CD14-positive monocyte (primary cell): ENCODE measurements around the gene NVL. TPM values are rescaled to one million over a fixed set of nuclear protein-coding genes. Genes with fewer than 3 reads are reported as not detected.

Source experiments
- DNase-seq, 3 donors: peaks; one replicate each; pipeline ENCODE4 v3.0.0-alpha.2; 2011 to 2022
- H2AFZ ChIP-seq: 2 replicates; pipeline ENCODE4 v1.6.0; 2012; ENCODE audit warnings: mild to moderate bottlenecking, low read depth, low read length, inconsistent platforms; ENCODE audit not compliant: insufficient read depth, poor library complexity, severe bottlenecking
- H3K27ac ChIP-seq, 2 donors: 1 replicate in 1 of 2; 2 replicates in 1 of 2; pipeline ENCODE4 v1.5.1; 2012 to 2013; ENCODE audit warnings: low read length in 2 of 2, control low read depth in 1 of 2, inconsistent platforms in 1 of 2, low read depth in 1 of 2, mild to moderate bottlenecking in 1 of 2
- H3K27me3 ChIP-seq, 2 donors: one replicate each; pipeline versions ENCODE4 v1.6.0 to v1.6.1; 2011 to 2013; ENCODE audit warnings: low read length in 2 of 2; ENCODE audit not compliant: control insufficient read depth in 2 of 2, insufficient read depth in 2 of 2
- H3K36me3 ChIP-seq, 2 donors: replicated peaks in 1 of 2; 1 replicate in 1 of 2; 2 replicates in 1 of 2; pipeline versions ENCODE4 v1.5.1 to v1.6.1; 2012 to 2013; ENCODE audit warnings: low read length in 2 of 2, control low read depth in 1 of 2, inconsistent platforms in 1 of 2, mild to moderate bottlenecking in 1 of 2; ENCODE audit not compliant: insufficient read depth in 2 of 2, control insufficient read depth in 1 of 2
- H3K4me1 ChIP-seq, 2 donors: 1 replicate in 1 of 2; 2 replicates in 1 of 2; pipeline versions ENCODE4 v1.5.1 to v1.6.1; 2012 to 2013; ENCODE audit warnings: low read length in 2 of 2, control low read depth in 1 of 2, inconsistent platforms in 1 of 2, mild to moderate bottlenecking in 1 of 2, moderate library complexity in 1 of 2; ENCODE audit not compliant: insufficient read depth in 2 of 2, control insufficient read depth in 1 of 2
- H3K4me2 ChIP-seq: replicated peaks from 2 replicates; pipeline ENCODE3; 2012; ENCODE audit warnings: low read length, moderate library complexity, mild to moderate bottlenecking; ENCODE audit not compliant: poor library complexity, severe bottlenecking; ENCODE audit errors: extremely low read depth
- H3K4me3 ChIP-seq, 3 experiments: fragments of 200-600 bp in 1 of 3; sonication (generic) in 1 of 3; replicated peaks in 1 of 3; 1 replicate in 2 of 3; 2 replicates in 1 of 3; pipeline ENCODE4 v1.5.1; 2011 to 2013; ENCODE audit warnings: low read length in 3 of 3, mild to moderate bottlenecking in 3 of 3, control low read depth in 2 of 3, low read depth in 2 of 3, inconsistent platforms in 1 of 3, moderate library complexity in 1 of 3
- H3K79me2 ChIP-seq: 2 replicates; pipeline ENCODE4 v1.6.0; 2012; ENCODE audit warnings: mild to moderate bottlenecking, control low read depth, inconsistent platforms, low read length, moderate library complexity; ENCODE audit not compliant: insufficient read depth
- H3K9ac ChIP-seq: 2 replicates; pipeline ENCODE4 v1.6.0; 2017; ENCODE audit warnings: low read length, mild to moderate bottlenecking; ENCODE audit not compliant: insufficient read depth, poor library complexity, severe bottlenecking
- H3K9me3 ChIP-seq, 2 donors: replicated peaks in 1 of 2; 1 replicate in 1 of 2; 2 replicates in 1 of 2; pipeline versions ENCODE4 v1.5.1 to v1.6.1; 2012 to 2013; ENCODE audit warnings: low read length in 2 of 2, control low read depth in 1 of 2; ENCODE audit not compliant: control insufficient read depth in 1 of 2, insufficient read depth in 1 of 2
- H4K20me1 ChIP-seq: 2 replicates; pipeline ENCODE4 v1.6.0; 2012; ENCODE audit warnings: mild to moderate bottlenecking, low read length, control low read depth, moderate library complexity; ENCODE audit not compliant: insufficient read depth
- H3K27ac Mint-ChIP-seq, 7 donors: one replicate each; pipeline ENCODE4 v1.8.0; 2020; ENCODE audit warnings: mild to moderate bottlenecking in 7 of 7, mixed read lengths in 7 of 7, moderate library complexity in 6 of 7, inconsistent platforms in 2 of 7
- H3K27me3 Mint-ChIP-seq, 3 donors: one replicate each; pipeline ENCODE4 v1.8.0; 2021 to 2022; ENCODE audit warnings: low read depth in 3 of 3, mild to moderate bottlenecking in 3 of 3, mixed read lengths in 3 of 3, moderate library complexity in 3 of 3, inconsistent platforms in 1 of 3
- H3K36me3 Mint-ChIP-seq, 2 donors: one replicate each; pipeline ENCODE4 v1.8.0; 2020; ENCODE audit warnings: mixed read lengths in 2 of 2, inconsistent platforms in 1 of 2, mild to moderate bottlenecking in 1 of 2
- H3K4me1 Mint-ChIP-seq: one replicate; pipeline ENCODE4 v1.8.0; 2020; ENCODE audit warnings: mild to moderate bottlenecking, mixed read lengths
- H3K4me3 Mint-ChIP-seq, 2 donors: one replicate each; pipeline ENCODE4 v1.8.0; 2020; ENCODE audit warnings: mild to moderate bottlenecking in 2 of 2, mixed read lengths in 2 of 2, moderate library complexity in 1 of 2
- H3K9me3 Mint-ChIP-seq, 7 donors: one replicate each; pipeline ENCODE4 v1.8.0; 2020 to 2022; ENCODE audit warnings: mixed read lengths in 7 of 7, mild to moderate bottlenecking in 6 of 7, moderate library complexity in 6 of 7, inconsistent platforms in 2 of 7
- CTCF ChIP-seq: fragments of 200-600 bp; IDR thresholded peaks from one replicate; pipeline ENCODE4 v1.8.0; 2022; ENCODE audit warnings: antibody characterized with exemption, mild to moderate bottlenecking
- WGBS: methylation state at CpG from one replicate; pipeline ENCODE4 v1.1.5; 2013; ENCODE audit warnings: missing lambda C conversion rate; ENCODE audit not compliant: insufficient coverage; 5-methylcytosine and 5-hydroxymethylcytosine counted together
- intact Hi-C, 2 donors: fragments of 100-400 bp; cut with micrococcal nuclease; formaldehyde crosslinking; loops; one replicate each; pipeline versions ENCODE4 v1.15.0 to v1.15.1; 2023
- polyA plus RNA-seq, 3 donors: library from polyadenylated mRNA; depleted of rRNA in 1 of 3; unstranded in 2 of 3; stranded (reverse) in 1 of 3; fragments of 300-500 nt in 2 of 3; fragments of >200 nt in 1 of 3; fragmentation: Illumina TruSeq in 2 of 3; gene quantifications; 1 replicate in 2 of 3; 2 replicates in 1 of 3; pipeline ENCODE4 v1.2.3, GENCODE V29; 2012 to 2021

Gene NVL
- polyA plus RNA-seq, 3 donors = 8.4 to 12.6 (median 9.6) TPM

DNA sequence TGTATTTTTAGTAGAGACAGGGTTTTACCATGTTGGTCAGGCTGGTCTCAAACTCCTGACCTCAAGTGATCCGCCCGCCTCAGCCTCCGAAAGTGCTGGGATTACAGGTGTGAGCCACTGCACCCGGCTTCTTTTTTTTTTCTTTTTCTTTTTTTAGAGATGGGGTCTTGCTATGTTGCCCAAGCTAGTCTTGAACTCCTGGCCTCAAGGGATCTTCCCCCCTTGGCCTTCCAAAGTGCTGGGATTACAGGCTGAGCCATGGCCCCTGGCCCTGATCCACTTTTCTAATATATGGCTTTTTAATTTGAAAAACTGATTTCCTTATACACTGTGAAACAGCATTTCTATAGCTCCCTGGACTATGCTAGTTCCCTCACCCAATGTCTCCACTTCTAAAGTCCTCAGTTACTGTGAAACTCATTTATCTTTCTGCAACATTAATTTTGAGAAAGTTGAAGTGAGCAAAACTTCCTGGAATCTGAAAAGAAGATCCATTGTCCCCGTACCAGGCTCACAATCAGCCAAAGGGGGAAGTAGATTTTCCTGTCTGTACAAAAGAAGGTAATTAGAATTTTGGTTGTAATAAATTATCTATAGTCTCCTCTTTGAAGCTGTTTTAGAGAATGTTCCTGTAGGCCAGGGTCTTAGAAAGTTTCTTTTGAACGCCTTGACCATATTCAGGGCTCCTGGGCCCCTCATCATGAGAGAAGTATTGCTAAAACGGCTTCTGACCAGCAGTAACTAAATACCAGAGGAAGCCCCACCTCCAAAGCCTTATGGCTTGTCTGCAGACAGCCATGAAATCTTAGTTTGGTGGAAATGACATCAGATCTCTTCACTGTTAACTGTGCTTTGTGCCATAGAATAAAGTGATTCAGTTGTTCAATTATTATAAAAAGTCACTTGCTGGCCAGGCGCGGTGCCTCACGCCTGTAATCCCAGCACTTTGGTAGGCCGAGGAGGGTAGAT lies 112.0 kb downstream of the NVL start:
- peaks cover 12% of the 10 kb centered on the region for H3K4me1 Mint-ChIP-seq
- Histone ChIP-seq H2AFZ (peak overlapping the region; percentile 63), H4K20me1 (no peaks in the 10 kb centered on the region), H3K9ac (no peak overlapping the region), H3K36me3 (no peaks in the 10 kb centered on the region), H3K4me3 (no peak overlapping the region), H3K27ac (peak overlapping the region in 1 of 2 donors; percentile 27), H3K27me3 (no peaks in the 10 kb centered on the region), H3K79me2 (no peaks in the 10 kb centered on the region), H3K4me1 (peaks cover 14 to 17% of the 10 kb centered on the region in 2 donors), H3K9me3 (no peaks in the 10 kb centered on the region), H3K4me2 (no peak overlapping the region)
- H3K4me3 Mint-ChIP-seq = no peak overlapping the region
- WGBS = 72% methylated on average over 6 of the region's 11 CpGs
- H3K27ac Mint-ChIP-seq = peak overlapping the region in 4 of 7 donors; percentile 1 to 71 (median 44)
- peak in 2 of 3 donors; percentile 12 to 21 for DNase-seq
- intact Hi-C loops = loop anchor here in 1 of 2 donors (5.0 kb wide), 1 partner anchor 36 kb away; the partner anchor contains the start of gene DEGS1
- no peaks in the 10 kb centered on the region for H3K9me3 Mint-ChIP-seq
- peaks cover 0 to 2% (median 0%) of the 10 kb centered on the region in 3 donors for H3K27me3 Mint-ChIP-seq
- TF ChIP-seq CTCF = no peak
- H3K36me3 Mint-ChIP-seq = no peaks in the 10 kb centered on the region

- H3K27me3 ChIP-seq = no peaks in the 10 kb centered on the region
- Mint-ChIP-seq H3K27ac (peak overlapping the region in 1 of 7 donors; percentile 20), H3K4me1 (peaks cover 12% of the 10 kb centered on the region), H3K4me3 (no peak overlapping the region), H3K36me3 (no peaks in the 10 kb centered on the region), H3K27me3 (peaks cover 0 to 2% (median 0%) of the 10 kb centered on the region in 3 donors), H3K9me3 (no peaks in the 10 kb centered on the region)
- intact Hi-C loops = loop anchor here in 1 of 2 donors (5.0 kb wide), 1 partner anchor 34 kb away; the partner anchor contains the start of gene DEGS1
- H3K4me2 ChIP-seq = no peak overlapping the region
- no peak overlapping the region for H3K27ac ChIP-seq
- H3K79me2 ChIP-seq = no peaks in the 10 kb centered on the region
- no peak overlapping the region for H3K4me3 ChIP-seq
- no peaks in the 10 kb centered on the region for H4K20me1 ChIP-seq
- peaks cover 14 to 17% of the 10 kb centered on the region in 2 donors for H3K4me1 ChIP-seq
- no peak for DNase-seq
- WGBS = 98% methylated on average over 6 of the region's 8 CpGs
- no peak overlapping the region for H2AFZ ChIP-seq
- no peak overlapping the region for H3K9ac ChIP-seq
- H3K36me3 ChIP-seq = no peaks in the 10 kb centered on the region
- H3K9me3 ChIP-seq = no peaks in the 10 kb centered on the region
- TF ChIP-seq CTCF = no peak
Observed at GRCh38 chr1:224216382-224216781, 113.6 kb downstream of the NVL start.
